HG02970 (cell line): Measurements from ENCODE around the gene AKNA.
A peak's percentile ranks its signal among the peaks of the same experiment; 100 is the strongest.

Source experiments
- ATAC-seq: cut with Tn5 transposase; IDR thresholded peaks from one replicate; pipeline ENCODE4 v1.9.1; 2021; ENCODE audit warnings: mild to moderate bottlenecking, moderate library complexity, moderate number of reproducible peaks; ENCODE audit not compliant: unreplicated experiment, low FRiP score

AKNA gene

GRCh38 chr9:114366334-114367128, 21.3 kb downstream of the AKNA start:
- no peak for ATAC-seq

- ATAC-seq: no peak
Measured at GRCh38 chr9:114365194-114365593, 22.6 kb downstream of the AKNA start.

GRCh38 chr9:114364134-114365041, 23.4 kb downstream of the AKNA start:
- ATAC-seq: no peak

- ATAC-seq: no peak
Measured at GRCh38 chr9:114363424-114363823, 24.4 kb downstream of the AKNA start.

GRCh38 chr9:114362394-114362793, 25.4 kb downstream of the AKNA start:
- no peak for ATAC-seq

- no peak for ATAC-seq
Measured at GRCh38 chr9:114361542-114361941, 26.2 kb downstream of the AKNA start.

- ATAC-seq: no peak
Measured at GRCh38 chr9:114359801-114360200, 28.0 kb downstream of the AKNA start.

- ATAC-seq: no peak
Measured at GRCh38 chr9:114357911-114358328, 29.9 kb downstream of the AKNA start.

- ATAC-seq: no peak
Measured at GRCh38 chr9:114357360-114357759, 30.4 kb downstream of the AKNA start.

- ATAC-seq: no peak
Measured at GRCh38 chr9:114356792-114357191, 31.0 kb downstream of the AKNA start.

GRCh38 chr9:114355821-114356220, 32.0 kb downstream of the AKNA start:
- ATAC-seq: no peak

- no peak for ATAC-seq
Measured at GRCh38 chr9:114351932-114352331, 35.9 kb downstream of the AKNA start.

GRCh38 chr9:114350636-114351401, 37.0 kb downstream of the AKNA start:
- ATAC-seq: no peak

GRCh38 chr9:114349713-114350480, 37.9 kb downstream of the AKNA start:
- no peak for ATAC-seq

GRCh38 chr9:114348906-114349482, 38.8 kb downstream of the AKNA start:
- peak; percentile 69 for ATAC-seq

- ATAC-seq: no peak
Measured at GRCh38 chr9:114348261-114348905, 39.4 kb downstream of the AKNA start.

GRCh38 chr9:114347675-114348074, 40.1 kb downstream of the AKNA start:
- ATAC-seq: no peak

GRCh38 chr9:114346146-114346545, 41.6 kb downstream of the AKNA start:
- no peak for ATAC-seq

GRCh38 chr9:114345493-114346065, 42.2 kb downstream of the AKNA start:
- ATAC-seq: no peak
